ENCODE results near the gene FUT2.

The FUT2 gene

GRCh38 chr19:48726556-48726955 is 30.8 kb downstream of the FUT2 start:
- no peak for DNase-seq (ENCODE audit: low read depth in 3 of 3)

- DNase-seq (ENCODE audit: low read depth in 3 of 3) = no peak
These were observed 33.3 kb downstream of the FUT2 start for GRCh38 chr19:48728911-48729664.

DNA sequence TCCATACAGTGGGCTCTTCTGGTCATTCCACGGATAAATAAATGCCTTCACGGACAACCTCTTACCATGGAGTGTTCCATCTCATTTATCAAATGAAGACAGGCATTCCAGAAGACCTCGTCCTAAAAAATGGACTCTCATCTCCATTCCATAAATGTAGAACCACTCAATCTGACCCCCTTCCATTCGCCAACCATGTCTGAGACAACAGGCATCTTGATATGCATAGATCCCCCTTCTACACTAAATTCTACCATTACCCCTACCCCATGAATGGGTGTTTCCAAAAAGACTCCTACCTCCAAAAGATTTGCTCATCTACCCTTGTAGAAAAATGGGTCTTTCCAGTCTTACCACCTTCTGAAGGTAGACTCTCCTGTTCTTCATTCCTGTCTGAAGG is 35.7 kb downstream of the FUT2 start:
- no peak for DNase-seq (ENCODE audit: low read depth in 3 of 3)

GRCh38 chr19:48734625-48735024 is 38.9 kb downstream of the FUT2 start:
- no peak for DNase-seq (ENCODE audit: low read depth in 3 of 3)

GRCh38 chr19:48735031-48735615 is 39.4 kb downstream of the FUT2 start:
- DNase-seq (ENCODE audit: low read depth in 3 of 3) = no peak

- no peak for DNase-seq (ENCODE audit: low read depth in 3 of 3)
These were observed 41.7 kb downstream of the FUT2 start for GRCh38 chr19:48737360-48737998.

- DNase-seq (ENCODE audit: low read depth in 3 of 3) = peak; percentile 89 to 99 (median 95)
These were observed 43.0 kb downstream of the FUT2 start for GRCh38 chr19:48738557-48739403.

GRCh38 chr19:48739404-48740163 is 43.8 kb downstream of the FUT2 start:
- DNase-seq (ENCODE audit: low read depth in 3 of 3) = no peak

DNA sequence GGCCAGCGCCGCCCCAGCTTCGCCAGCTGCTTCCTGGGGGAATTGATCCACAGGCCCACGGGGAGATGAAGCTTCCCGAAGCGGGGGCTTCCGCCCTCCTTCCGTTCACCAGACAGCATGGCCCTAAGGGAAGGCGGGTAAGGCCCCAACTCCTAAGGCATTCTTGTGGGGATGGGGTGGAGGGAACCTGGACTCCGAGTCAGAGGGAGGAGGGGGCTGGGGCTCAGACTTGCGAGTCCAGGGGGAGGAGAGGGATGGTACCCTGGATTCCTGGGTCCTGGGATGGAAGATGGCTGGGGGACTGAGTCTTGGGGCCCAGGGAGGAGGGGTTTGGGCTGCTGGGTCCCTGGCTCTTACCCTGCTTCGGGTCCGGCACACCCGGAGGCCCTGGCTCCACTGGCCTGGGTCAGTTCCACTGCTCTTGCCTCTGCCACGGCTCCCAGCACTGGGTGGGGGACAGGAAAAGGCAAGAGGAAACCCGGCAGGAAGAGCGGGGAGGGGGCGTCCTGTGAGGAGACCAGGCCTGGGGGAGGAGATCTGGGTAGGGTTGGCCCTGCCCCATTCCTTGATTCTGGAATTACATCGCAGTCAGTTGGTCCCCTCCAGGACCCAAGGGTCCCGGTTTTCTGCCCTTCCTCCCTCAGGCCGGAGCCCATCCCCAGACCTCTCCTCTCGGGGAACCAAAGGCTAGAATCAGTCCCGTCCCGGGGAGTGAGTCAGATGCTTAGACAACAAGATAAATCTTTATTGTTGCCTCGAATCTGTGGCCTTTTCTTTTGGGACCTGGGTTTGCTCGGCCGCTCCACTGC is 44.6 kb downstream of the FUT2 start, which contains the start of gene RASIP1:
Gene RASIP1 (minus strand): TSS at position 447 of the 809 bp plus-strand sequence. CDS start 328 bp downstream, at position 119.
- no peak for DNase-seq (ENCODE audit: low read depth in 3 of 3)

GRCh38 chr19:48741129-48741999 is 45.6 kb downstream of the FUT2 start:
- no peak for DNase-seq (ENCODE audit: low read depth in 3 of 3)

GRCh38 chr19:48742096-48742495 is 46.3 kb downstream of the FUT2 start:
- DNase-seq (ENCODE audit: low read depth in 3 of 3) = no peak

DNA sequence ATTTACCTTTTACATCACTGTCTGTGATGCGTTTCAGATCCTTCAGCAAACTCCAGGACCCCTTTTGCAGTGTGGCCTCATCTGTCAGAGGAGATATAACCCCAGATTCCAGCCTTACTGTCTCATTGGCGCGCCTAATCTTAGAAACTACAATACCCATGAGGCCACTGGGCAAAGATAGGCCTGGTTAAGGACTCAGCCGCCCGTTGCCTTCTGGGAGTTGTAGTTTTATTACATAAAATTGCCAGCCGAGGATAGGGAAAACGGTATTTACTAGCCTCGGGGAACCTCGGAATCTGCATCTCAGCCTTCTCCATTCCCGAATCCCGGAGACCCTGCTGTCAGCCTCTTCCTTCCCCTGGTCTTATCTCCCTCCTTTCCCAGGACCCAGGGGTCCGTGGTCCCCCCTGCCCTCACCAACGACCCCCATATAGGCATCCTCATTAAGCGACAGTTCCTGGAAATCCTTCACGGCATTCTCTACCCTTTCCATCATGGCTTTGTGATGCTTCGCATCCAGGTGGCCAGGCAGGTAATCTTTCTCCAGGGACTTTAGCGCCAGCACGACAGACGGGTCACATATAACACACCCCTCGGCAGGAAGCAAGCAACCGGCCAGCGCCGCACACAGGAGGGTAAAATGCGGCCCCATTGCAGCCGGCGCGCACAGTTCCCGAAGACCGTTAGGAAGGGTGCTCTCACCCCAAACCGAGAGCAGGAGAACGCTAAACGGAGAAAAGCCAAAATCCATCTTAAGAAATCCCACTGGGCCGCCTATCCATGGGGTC is 49.6 kb downstream of the FUT2 start:
- peak in 2 of 3 donors; percentile 29 to 53 for DNase-seq (ENCODE audit: low read depth in 3 of 3)

- no peak for DNase-seq (ENCODE audit: low read depth in 3 of 3)
These were observed 50.3 kb downstream of the FUT2 start for GRCh38 chr19:48746110-48746509.

- DNase-seq (ENCODE audit: low read depth in 3 of 3) = peak in 2 of 3 donors; percentile 38 to 49
These were observed 51.2 kb downstream of the FUT2 start, which contains the start of gene IZUMO1 for GRCh38 chr19:48746738-48747575. Gene IZUMO1 (minus strand): TSS chr19:48746909. CDS start chr19:48745859, 1,050 bp downstream.

- no peak for DNase-seq (ENCODE audit: low read depth in 3 of 3)
These were observed 53.9 kb downstream of the FUT2 start for GRCh38 chr19:48749571-48750198.

GRCh38 chr19:48750351-48750750 is 54.6 kb downstream of the FUT2 start:
- no peak for DNase-seq (ENCODE audit: low read depth in 3 of 3)
